GM12892 (cell line): ENCODE data around the gene ITGB2.

Experiments
- DNase-seq: peaks from one replicate; pipeline ENCODE4 v3.0.0; 2011; ENCODE audit not compliant: insufficient read length
- FAIRE-seq: peaks from 2 replicates; lab custom pipeline; 2011; peaks lifted over from hg19 to GRCh38; lab: Jason Lieb, UNC
- POLR2A ChIP-seq: IDR thresholded peaks from 2 replicates; pipeline ENCODE4 v1.6.1; 2011; ENCODE audit warnings: low read depth, low read length, control low read depth
- POLR2AphosphoS5 ChIP-seq: IDR thresholded peaks from 2 replicates; pipeline ENCODE4 v1.6.1; 2011; ENCODE audit warnings: low read depth, low read length, control low read depth
- TAF1 ChIP-seq: IDR thresholded peaks from 2 replicates; pipeline ENCODE4 v1.6.1; 2011; ENCODE audit warnings: low read depth, mild to moderate bottlenecking, control low read depth, low read length, borderline replicate concordance

ITGB2 gene

DNA sequence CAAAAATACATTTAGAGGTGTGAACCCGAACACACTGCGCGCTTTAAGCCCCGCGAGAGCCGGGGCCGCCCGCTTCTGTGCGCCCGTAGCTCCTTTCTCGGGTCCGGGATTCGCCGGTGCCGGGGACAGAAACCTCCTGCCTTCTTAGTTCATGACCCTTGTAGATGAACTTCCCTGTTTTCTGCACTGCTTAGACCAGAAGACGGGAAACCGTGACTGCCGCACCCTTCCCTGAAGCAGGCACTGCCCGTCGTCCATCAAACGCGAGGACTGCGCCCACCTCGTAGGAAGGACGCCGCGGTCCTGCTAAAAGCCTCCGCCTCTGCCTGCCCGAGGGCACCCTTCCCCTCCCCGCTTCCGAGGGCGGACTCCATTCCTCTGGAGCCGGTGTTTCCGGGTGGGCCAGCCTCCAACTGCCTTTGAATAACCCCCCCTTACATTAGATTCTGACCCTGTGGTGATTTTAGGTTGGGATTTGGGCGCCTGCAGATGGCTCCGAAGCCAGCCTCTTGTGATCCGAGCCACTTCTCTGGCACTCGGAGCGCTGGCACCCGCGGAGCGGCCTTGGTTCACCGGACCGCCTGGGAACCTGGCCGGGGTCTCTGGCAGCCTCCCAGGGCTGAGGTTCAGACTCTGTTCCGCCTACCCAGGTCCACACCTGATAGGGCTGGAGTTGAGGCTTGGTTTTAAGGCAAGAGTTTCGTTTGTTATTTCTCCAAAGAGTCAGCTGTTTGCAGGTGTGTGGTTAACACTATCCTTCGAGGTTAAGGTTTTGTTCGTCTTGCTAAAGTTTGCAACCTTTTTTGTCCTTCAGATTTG is 46.0 kb downstream of the ITGB2 start:
- TF ChIP-seq POLR2A, result no peak
- no peak for TF ChIP-seq POLR2AphosphoS5
- no peak for TF ChIP-seq TAF1
- no peak for FAIRE-seq
- DNase-seq, result no peak

- DNase-seq (no peak), FAIRE-seq (no peak)
- TF ChIP-seq POLR2A (no peak), POLR2AphosphoS5 (no peak), TAF1 (no peak)
Observed at GRCh38 chr21:44874240-44874496, 46.5 kb downstream of the ITGB2 start.

DNA sequence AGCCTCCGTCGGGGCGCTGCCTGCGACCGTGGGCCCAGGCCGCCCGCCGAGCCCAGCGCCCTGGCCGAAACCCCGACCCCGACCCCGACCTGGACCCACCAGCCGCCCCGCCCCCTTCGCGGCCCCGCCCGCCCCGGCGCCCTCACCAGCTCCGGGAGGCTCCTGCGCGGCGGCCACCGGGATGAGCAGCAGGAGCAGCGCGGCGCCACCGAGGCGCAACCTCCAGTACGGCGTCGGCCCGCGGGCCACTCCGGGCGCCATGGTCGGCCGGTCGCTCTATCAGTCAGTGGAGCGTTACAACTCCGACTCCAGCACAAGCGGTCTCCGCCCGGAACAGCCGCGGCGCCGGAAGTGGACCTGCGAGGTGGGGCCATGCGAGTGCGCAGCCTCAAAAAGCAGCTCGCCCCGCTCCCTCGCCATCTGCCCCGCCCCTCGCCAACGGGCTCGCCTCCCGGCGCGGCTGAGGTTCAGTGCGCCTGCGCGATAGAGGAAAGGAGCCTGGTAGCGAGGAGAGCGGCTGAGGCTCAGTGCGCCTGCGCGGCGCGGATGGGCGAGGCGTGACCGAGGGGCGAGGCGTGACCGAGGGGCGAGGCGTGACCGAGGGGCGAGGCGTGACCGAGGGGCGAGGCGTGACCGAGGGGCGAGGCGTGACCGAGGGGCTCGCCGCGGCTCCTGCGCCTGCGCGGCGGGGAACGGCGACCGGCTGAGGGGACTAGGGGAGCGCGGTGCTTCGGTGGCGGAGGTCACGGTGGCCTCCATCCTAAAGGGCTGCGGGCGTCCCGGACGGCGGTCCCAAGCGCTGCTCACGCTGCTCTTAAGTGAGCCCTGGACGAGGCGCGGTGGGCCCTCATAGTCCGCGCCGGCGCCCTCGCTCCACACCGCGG is 47.1 kb downstream of the ITGB2 start, which contains the start of gene PTTG1IP:
TSS of gene PTTG1IP (minus strand) at position 335 of the 884 bp plus-strand sequence. CDS start at position 261, 74 bp downstream.
- DNase-seq (peak; percentile 99), FAIRE-seq (peak; percentile 93)
- TF ChIP-seq POLR2A (peak; percentile 74; the same call in 1 of the 2 replicates), POLR2AphosphoS5 (peak; percentile 56), TAF1 (peak; percentile 35; the same call in 1 of the 2 replicates)

DNA sequence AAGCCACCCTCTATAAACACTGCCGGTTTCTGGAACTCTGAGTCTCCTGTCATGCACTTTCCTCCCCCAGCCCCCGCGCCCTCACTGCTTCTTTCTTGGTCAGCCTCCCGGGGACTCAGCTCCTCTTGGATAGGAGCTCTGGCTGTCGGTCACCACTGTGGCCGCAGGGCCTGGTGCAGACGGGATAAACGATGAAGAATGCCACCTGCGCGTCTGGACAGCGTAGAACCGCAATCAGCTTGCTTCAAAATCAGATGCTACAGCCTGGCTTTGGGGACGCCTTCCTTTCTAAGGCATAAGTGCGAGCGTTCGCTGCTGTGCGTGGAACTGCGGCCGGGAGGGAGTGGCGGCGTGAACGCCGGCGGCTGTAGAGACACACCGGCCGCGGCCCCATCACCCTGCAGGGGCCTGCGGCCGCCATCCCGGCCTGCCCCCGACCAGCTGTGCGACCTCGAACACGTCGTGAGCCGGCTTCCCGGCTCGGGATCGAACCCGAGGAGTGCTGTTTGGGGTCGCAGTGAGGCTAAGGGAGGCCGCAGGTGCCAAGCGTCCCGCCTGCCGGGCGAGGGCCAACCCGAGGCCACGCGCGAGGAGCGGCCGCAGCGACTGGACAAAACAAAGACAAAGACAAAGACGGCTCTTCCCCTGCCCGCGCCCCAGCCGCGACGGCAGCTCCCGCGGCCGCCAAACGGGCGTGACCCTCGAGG is 47.9 kb downstream of the ITGB2 start:
- DNase-seq (no peak), FAIRE-seq (no peak)
- TF ChIP-seq TAF1 (no peak), POLR2A (no peak), POLR2AphosphoS5 (no peak)

GRCh38 chr21:44872323-44872648 is 48.4 kb downstream of the ITGB2 start:
- TF ChIP-seq TAF1 (no peak), POLR2AphosphoS5 (no peak), POLR2A (no peak)
- FAIRE-seq (no peak), DNase-seq (no peak)

GRCh38 chr21:44871576-44872269 is 49.0 kb downstream of the ITGB2 start:
- FAIRE-seq (no peak), DNase-seq (no peak)
- no peak for TF ChIP-seq POLR2AphosphoS5
- no peak for TF ChIP-seq POLR2A
- no peak for TF ChIP-seq TAF1

DNA sequence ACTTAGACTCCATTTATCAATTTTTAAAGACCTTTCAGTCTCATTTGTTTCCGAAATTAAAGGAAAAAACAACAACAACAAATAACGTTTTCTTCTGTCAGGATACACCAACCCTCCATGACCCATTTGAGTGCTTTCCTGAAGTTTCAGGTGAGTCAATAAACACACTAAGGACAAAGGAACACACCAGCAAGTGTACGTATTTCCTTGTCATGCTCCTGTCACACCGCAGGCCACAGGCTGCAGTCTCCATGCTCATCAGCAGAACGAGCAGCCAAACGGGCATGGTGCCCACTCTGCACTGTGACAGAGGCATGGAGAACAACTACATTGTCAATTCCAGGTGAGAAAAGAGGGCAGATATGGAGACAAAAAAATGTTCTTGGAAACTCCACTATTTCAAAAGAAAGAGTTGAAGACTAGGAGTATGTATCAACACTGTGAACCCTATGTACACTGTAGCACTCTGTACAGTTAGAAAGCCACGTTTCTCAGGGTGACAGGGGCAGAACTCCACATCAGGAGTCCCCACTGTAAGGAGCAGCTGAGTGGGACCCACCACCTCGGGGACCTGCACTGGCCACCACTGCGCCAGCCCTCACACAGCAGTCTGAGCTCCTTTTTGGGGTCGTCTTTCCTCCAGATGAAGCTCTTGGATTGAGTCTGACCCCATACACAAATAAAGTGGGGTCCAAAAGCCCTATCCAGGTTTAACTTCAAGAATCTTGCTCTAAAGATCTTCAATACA is 49.8 kb downstream of the ITGB2 start:
- DNase-seq (no peak), FAIRE-seq (no peak)
- TF ChIP-seq POLR2AphosphoS5, result no peak
- TF ChIP-seq POLR2A, result no peak
- no peak for TF ChIP-seq TAF1

DNA sequence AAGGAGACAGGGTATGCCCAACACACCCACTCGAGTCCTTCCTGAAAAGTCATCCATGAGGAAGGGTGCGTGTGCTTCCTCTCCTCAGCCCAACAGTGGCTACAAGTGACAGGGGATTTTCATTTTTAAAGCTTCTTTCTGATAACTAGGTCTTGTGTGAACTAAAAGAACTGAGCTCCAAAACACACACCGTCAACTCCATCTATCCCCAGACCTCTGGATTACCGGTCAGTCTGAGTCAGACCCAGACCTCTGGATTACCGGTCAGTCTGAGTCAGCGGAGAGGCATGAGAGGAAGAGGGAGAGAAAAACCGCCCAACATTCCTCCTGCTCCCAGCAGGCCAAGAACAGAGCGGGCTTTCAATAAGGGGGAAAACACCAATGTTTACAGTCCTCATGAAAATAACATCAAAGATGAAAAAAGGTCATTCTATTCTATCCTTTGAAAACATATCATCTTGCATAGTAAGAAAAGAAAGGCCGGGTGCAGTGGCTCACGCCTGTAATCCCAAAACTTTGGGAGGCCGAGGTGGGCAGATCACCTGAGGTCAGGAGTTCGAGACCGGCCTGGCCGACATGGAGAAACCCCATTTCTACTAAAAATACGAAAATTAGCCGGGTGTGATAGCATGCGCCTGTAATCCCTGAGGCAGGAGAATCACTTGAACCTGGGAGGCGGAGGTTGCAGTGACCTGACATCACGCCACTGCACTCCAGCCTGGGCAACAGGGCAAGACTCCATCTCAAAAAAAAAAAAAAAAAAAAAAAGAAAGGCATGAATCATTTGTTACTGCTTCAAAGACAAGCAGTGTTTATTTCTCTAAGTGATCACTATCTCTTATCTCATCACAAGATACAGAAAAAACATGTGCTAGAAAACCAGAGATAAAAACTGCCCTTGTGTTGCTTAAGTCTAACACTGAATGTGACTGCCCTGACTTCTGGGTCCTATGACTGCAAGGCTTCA is 50.6 kb downstream of the ITGB2 start:
- no peak for DNase-seq
- no peak for FAIRE-seq

GRCh38 chr21:44868707-44869106 is 52.0 kb downstream of the ITGB2 start:
- TF ChIP-seq TAF1 (no peak), POLR2AphosphoS5 (no peak), POLR2A (no peak)
- no peak for DNase-seq
- no peak for FAIRE-seq

More for the DNA sequence above, 50.6 kb downstream of the ITGB2 start:
- TF ChIP-seq TAF1 (no peak), POLR2A (no peak), POLR2AphosphoS5 (no peak)
